Dendritic cell treated with granulocyte-macrophage colony-stimulating factor and Interleukin-4, amounts not matched to agents 40 ng/mL and 50 ng/mL, for 4 days (primary cell): ENCODE data around the gene RACK1.

Experiments used
- H3K27ac Mint-ChIP-seq: one replicate; pipeline ENCODE4 v1.8.0; 2022; ENCODE audit warnings: mild to moderate bottlenecking, mixed read lengths
- H3K27me3 Mint-ChIP-seq: one replicate; pipeline ENCODE4 v1.8.0; 2022; ENCODE audit warnings: mild to moderate bottlenecking, mixed read lengths
- H3K36me3 Mint-ChIP-seq: one replicate; pipeline ENCODE4 v1.8.0; 2022; ENCODE audit warnings: low read depth, mixed read lengths
- H3K4me1 Mint-ChIP-seq: one replicate; pipeline ENCODE4 v1.8.0; 2022; ENCODE audit warnings: low read depth, mixed read lengths
- H3K4me3 Mint-ChIP-seq: one replicate; pipeline ENCODE4 v1.8.0; 2022; ENCODE audit warnings: mild to moderate bottlenecking, moderate library complexity, mixed read lengths
- H3K9me3 Mint-ChIP-seq: one replicate; pipeline ENCODE4 v1.8.0; 2022; ENCODE audit warnings: mixed read lengths
- intact Hi-C: fragments of 100-400 bp; cut with micrococcal nuclease; formaldehyde crosslinking; loops from one replicate; pipeline ENCODE4 v1.15.0; 2022

RACK1 gene

GRCh38 chr5:181233088-181233800 is 10.5 kb downstream of the RACK1 start:
- intact Hi-C loops = no loop called here
- Mint-ChIP-seq H3K27ac (no peak overlapping the region), H3K36me3 (peaks cover 92% of the 10 kb centered on the region), H3K4me1 (peaks cover 11% of the 10 kb centered on the region), H3K27me3 (no peaks in the 10 kb centered on the region), H3K4me3 (no peak overlapping the region), H3K9me3 (no peaks in the 10 kb centered on the region)

- Mint-ChIP-seq H3K27ac (no peak overlapping the region), H3K36me3 (peaks cover 87% of the 10 kb centered on the region), H3K9me3 (no peaks in the 10 kb centered on the region), H3K4me1 (peaks cover 7% of the 10 kb centered on the region), H3K4me3 (no peak overlapping the region), H3K27me3 (no peaks in the 10 kb centered on the region)
- intact Hi-C loops = no loop called here
These were observed 11.1 kb downstream of the RACK1 start for GRCh38 chr5:181232593-181232992.

GRCh38 chr5:181231432-181231831 is 12.3 kb downstream of the RACK1 start:
- H3K36me3 Mint-ChIP-seq = peaks cover 87% of the 10 kb centered on the region
- intact Hi-C loops = no loop called here
- peak overlapping the region; percentile 33 for H3K27ac Mint-ChIP-seq
- no peaks in the 10 kb centered on the region for H3K9me3 Mint-ChIP-seq
- no peaks in the 10 kb centered on the region for H3K27me3 Mint-ChIP-seq
- peaks cover 7% of the 10 kb centered on the region for H3K4me1 Mint-ChIP-seq
- no peak overlapping the region for H3K4me3 Mint-ChIP-seq

- peaks cover 7% of the 10 kb centered on the region for H3K4me1 Mint-ChIP-seq
- H3K4me3 Mint-ChIP-seq = no peak overlapping the region
- H3K9me3 Mint-ChIP-seq = no peaks in the 10 kb centered on the region
- H3K27ac Mint-ChIP-seq = no peak overlapping the region
- H3K27me3 Mint-ChIP-seq = no peaks in the 10 kb centered on the region
- H3K36me3 Mint-ChIP-seq = peaks cover 78% of the 10 kb centered on the region
- intact Hi-C loops = no loop called here
These were observed 13.2 kb downstream of the RACK1 start for GRCh38 chr5:181230551-181230950.

- no peaks in the 10 kb centered on the region for H3K9me3 Mint-ChIP-seq
- peaks cover 72% of the 10 kb centered on the region for H3K36me3 Mint-ChIP-seq
- H3K4me1 Mint-ChIP-seq = peaks cover 7% of the 10 kb centered on the region
- H3K4me3 Mint-ChIP-seq = no peak overlapping the region
- no peak overlapping the region for H3K27ac Mint-ChIP-seq
- no peaks in the 10 kb centered on the region for H3K27me3 Mint-ChIP-seq
- intact Hi-C loops = no loop called here
These were observed 13.7 kb downstream of the RACK1 start for GRCh38 chr5:181229996-181230395.

- Mint-ChIP-seq H3K4me1 (peaks cover 36% of the 10 kb centered on the region), H3K36me3 (peaks cover 28% of the 10 kb centered on the region)
- intact Hi-C loops = loop anchor here (5.0 kb wide), 1 partner anchor 38 kb away; the partner anchor contains the start of gene TRIM52
These were observed 19.1 kb downstream of the RACK1 start for GRCh38 chr5:181224390-181225229.

GRCh38 chr5:181223729-181224389 is 19.8 kb downstream of the RACK1 start:
- H3K4me3 Mint-ChIP-seq = peak overlapping the region; percentile 82
- H3K36me3 Mint-ChIP-seq = peaks cover 22% of the 10 kb centered on the region
- intact Hi-C loops = loop anchor here (1.0 to 5.0 kb wide), 3 partner anchors 17 to 38 kb away; partner anchors contain the start of gene TRIM52
- peaks cover 3% of the 10 kb centered on the region for H3K27me3 Mint-ChIP-seq
- H3K4me1 Mint-ChIP-seq = peaks cover 41% of the 10 kb centered on the region
- H3K9me3 Mint-ChIP-seq = no peaks in the 10 kb centered on the region
- peak overlapping the region; percentile 93 for H3K27ac Mint-ChIP-seq

More at GRCh38 chr5:181224390-181225229, 19.1 kb downstream of the RACK1 start:
- peaks cover 3% of the 10 kb centered on the region for H3K27me3 Mint-ChIP-seq
- H3K9me3 Mint-ChIP-seq = no peaks in the 10 kb centered on the region
- peak overlapping the region; percentile 93 for H3K27ac Mint-ChIP-seq
- H3K4me3 Mint-ChIP-seq = peak overlapping the region; percentile 82

- Mint-ChIP-seq H3K36me3 (peaks cover 22% of the 10 kb centered on the region), H3K4me3 (peak within 1 kb of the TSS; percentile 82), H3K9me3 (no peaks in the 10 kb centered on the region), H3K27me3 (peaks cover 3% of the 10 kb centered on the region), H3K4me1 (peaks cover 47% of the 10 kb centered on the region), H3K27ac (peak within 1 kb of the TSS; percentile 93)
- intact Hi-C loops = loop anchor here (1.0 to 5.0 kb wide), 3 partner anchors 16 to 39 kb away; partner anchors contain the start of gene TRIM52
These were observed 20.5 kb downstream of the RACK1 start, which contains the start of gene TRIM41 for GRCh38 chr5:181223058-181223728. Gene TRIM41, plus strand, starts transcription at chr5:181223281. Its CDS starts 719 bp downstream, at chr5:181224000.

GRCh38 chr5:181222630-181223057 is 21.1 kb downstream of the RACK1 start:
- Mint-ChIP-seq H3K27ac (peak overlapping the region; percentile 93), H3K4me1 (peaks cover 52% of the 10 kb centered on the region), H3K4me3 (peak overlapping the region; percentile 82), H3K36me3 (peaks cover 21% of the 10 kb centered on the region), H3K9me3 (no peaks in the 10 kb centered on the region), H3K27me3 (peaks cover 5% of the 10 kb centered on the region)
- intact Hi-C loops = loop anchor here (1.0 to 5.0 kb wide), 4 partner anchors 16 to 40 kb away; partner anchors contain the start of gene TRIM52

- H3K4me3 Mint-ChIP-seq = peak overlapping the region; percentile 76
- no peaks in the 10 kb centered on the region for H3K9me3 Mint-ChIP-seq
- peaks cover 11% of the 10 kb centered on the region for H3K27me3 Mint-ChIP-seq
- intact Hi-C loops = loop anchor here (1.0 to 5.0 kb wide), 3 partner anchors 15 to 40 kb away; partner anchors contain the start of gene TRIM52
- peaks cover 58% of the 10 kb centered on the region for H3K4me1 Mint-ChIP-seq
- peak overlapping the region; percentile 93 for H3K27ac Mint-ChIP-seq
- peaks cover 15% of the 10 kb centered on the region for H3K36me3 Mint-ChIP-seq
These were observed 21.7 kb downstream of the RACK1 start for GRCh38 chr5:181221792-181222629.

- peaks cover 17% of the 10 kb centered on the region for H3K27me3 Mint-ChIP-seq
- no peaks in the 10 kb centered on the region for H3K9me3 Mint-ChIP-seq
- peaks cover 63% of the 10 kb centered on the region for H3K4me1 Mint-ChIP-seq
- peaks cover 9% of the 10 kb centered on the region for H3K36me3 Mint-ChIP-seq
- no peak overlapping the region for H3K4me3 Mint-ChIP-seq
- H3K27ac Mint-ChIP-seq = no peak overlapping the region
- intact Hi-C loops = loop anchor here (5.0 kb wide), 1 partner anchor 41 kb away; the partner anchor contains the start of gene TRIM52
These were observed 22.5 kb downstream of the RACK1 start for GRCh38 chr5:181221105-181221791.

- intact Hi-C loops = loop anchor here (5.0 kb wide), 1 partner anchor 42 kb away; the partner anchor contains the start of gene TRIM52
These were observed 23.6 kb downstream of the RACK1 start for GRCh38 chr5:181220178-181220515.

More at GRCh38 chr5:181220178-181220515, 23.6 kb downstream of the RACK1 start:
- H3K27me3 Mint-ChIP-seq = peaks cover 21% of the 10 kb centered on the region
- H3K4me3 Mint-ChIP-seq = no peak overlapping the region
- H3K4me1 Mint-ChIP-seq = peaks cover 65% of the 10 kb centered on the region
- peak overlapping the region; percentile 41 for H3K27ac Mint-ChIP-seq
- H3K36me3 Mint-ChIP-seq = peaks cover 9% of the 10 kb centered on the region
- H3K9me3 Mint-ChIP-seq = no peaks in the 10 kb centered on the region
